IPS-15b (cell line): ENCODE results near the gene PPP1R18.
"Not testable (repeated sequence)": the region's sequence is repeated elsewhere in the genome, so short reads cannot be mapped to it uniquely, and the experiment has no call there.

Experiments used
- H3K27me3 ChIP-seq: one replicate; pipeline ENCODE4 v1.6.1; 2013; ENCODE audit warnings: low read length; ENCODE audit not compliant: control insufficient read depth, insufficient read depth
- H3K36me3 ChIP-seq: one replicate; pipeline ENCODE4 v1.6.1; 2013; ENCODE audit warnings: low read length; ENCODE audit not compliant: control insufficient read depth, insufficient read depth
- H3K4me1 ChIP-seq: one replicate; pipeline ENCODE4 v1.6.1; 2013; ENCODE audit warnings: mild to moderate bottlenecking, low read length; ENCODE audit not compliant: control insufficient read depth, insufficient read depth
- H3K4me3 ChIP-seq: one replicate; pipeline ENCODE4 v1.5.1; 2013; ENCODE audit warnings: low read depth, low read length
- H3K9ac ChIP-seq: one replicate; pipeline ENCODE4 v1.6.1; 2013; ENCODE audit warnings: low read depth, mild to moderate bottlenecking, low read length
- H3K9me3 ChIP-seq: one replicate; pipeline ENCODE4 v1.6.1; 2013; ENCODE audit warnings: mild to moderate bottlenecking, low read length; ENCODE audit not compliant: control insufficient read depth, insufficient read depth

Gene PPP1R18

DNA sequence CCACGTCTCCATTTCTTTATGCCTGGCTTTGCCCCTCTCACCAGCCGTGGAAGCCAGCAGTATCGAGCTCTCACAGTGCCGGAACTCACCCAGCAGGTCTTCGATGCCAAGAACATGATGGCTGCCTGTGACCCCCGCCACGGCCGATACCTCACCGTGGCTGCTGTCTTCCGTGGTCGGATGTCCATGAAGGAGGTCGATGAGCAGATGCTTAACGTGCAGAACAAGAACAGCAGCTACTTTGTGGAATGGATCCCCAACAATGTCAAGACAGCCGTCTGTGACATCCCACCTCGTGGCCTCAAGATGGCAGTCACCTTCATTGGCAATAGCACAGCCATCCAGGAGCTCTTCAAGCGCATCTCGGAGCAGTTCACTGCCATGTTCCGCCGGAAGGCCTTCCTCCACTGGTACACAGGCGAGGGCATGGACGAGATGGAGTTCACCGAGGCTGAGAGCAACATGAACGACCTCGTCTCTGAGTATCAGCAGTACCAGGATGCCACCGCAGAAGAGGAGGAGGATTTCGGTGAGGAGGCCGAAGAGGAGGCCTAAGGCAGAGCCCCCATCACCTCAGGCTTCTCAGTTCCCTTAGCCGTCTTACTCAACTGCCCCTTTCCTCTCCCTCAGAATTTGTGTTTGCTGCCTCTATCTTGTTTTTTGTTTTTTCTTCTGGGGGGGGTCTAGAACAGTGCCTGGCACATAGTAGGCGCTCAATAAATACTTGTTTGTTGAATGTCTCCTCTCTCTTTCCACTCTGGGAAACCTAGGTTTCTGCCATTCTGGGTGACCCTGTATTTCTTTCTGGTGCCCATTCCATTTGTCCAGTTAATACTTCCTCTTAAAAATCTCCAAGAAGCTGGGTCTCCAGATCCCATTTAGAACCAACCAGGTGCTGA lies 37.6 kb upstream of the PPP1R18 start:
- not testable (repeated sequence) for H3K4me3 ChIP-seq, H3K27me3 ChIP-seq

DNA sequence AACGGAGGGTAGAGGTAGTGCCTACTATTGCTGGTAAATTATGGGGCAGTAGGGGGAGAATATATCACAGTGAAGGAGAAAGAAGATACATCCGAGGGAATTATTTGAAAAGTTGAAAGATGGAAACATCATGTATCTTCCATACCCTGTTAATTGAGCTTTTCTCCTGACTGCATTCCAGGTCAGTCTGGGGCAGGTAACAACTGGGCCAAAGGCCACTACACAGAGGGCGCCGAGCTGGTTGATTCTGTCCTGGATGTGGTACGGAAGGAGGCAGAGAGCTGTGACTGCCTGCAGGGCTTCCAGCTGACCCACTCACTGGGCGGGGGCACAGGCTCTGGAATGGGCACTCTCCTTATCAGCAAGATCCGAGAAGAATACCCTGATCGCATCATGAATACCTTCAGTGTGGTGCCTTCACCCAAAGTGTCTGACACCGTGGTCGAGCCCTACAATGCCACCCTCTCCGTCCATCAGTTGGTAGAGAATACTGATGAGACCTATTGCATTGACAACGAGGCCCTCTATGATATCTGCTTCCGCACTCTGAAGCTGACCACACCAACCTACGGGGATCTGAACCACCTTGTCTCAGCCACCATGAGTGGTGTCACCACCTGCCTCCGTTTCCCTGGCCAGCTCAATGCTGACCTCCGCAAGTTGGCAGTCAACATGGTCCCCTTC lies 36.9 kb upstream of the PPP1R18 start:
- not testable (repeated sequence) for H3K9ac ChIP-seq, H3K4me1 ChIP-seq, H3K9me3 ChIP-seq, H3K27me3 ChIP-seq, H3K4me3 ChIP-seq
- peaks cover 40% of the 10 kb centered on the region for H3K36me3 ChIP-seq

More for the DNA sequence above, 37.6 kb upstream of the PPP1R18 start:
- H3K36me3 ChIP-seq: peaks cover 40% of the 10 kb centered on the region
- not testable (repeated sequence) for H3K9me3 ChIP-seq, H3K4me1 ChIP-seq, H3K9ac ChIP-seq

DNA sequence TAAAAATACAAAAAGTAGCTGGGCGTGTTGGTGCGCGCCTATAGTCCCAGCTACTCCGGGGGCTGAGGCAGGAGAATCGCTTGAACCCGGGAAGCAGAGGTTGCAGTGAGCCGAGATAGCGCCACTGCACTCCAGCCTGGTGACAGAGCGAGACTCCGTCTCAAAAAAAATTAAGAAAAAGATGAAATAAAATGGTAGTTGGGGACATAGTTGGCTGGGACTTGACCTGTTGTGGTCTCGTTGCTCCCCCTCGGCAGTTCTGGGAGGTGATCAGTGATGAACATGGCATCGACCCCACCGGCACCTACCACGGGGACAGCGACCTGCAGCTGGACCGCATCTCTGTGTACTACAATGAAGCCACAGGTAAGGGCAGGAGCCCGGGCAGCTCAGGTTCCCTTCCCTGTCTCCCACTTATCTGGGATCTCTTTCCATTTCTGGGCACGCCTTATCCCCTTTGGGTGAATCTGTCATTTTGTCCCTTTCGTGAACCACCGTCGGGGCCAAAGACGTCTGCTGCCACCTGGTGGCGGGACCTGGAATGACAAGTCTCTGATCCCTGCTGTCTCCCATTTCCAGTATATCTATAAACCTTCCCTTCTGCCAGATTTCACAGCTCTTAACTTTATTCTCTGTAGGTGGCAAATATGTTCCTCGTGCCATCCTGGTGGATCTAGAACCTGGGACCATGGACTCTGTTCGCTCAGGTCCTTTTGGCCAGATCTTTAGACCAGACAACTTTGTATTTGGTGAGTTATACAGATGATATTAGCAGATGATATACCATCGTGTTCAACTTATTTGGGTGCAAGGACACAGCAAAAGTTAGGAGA lies 36.1 kb upstream of the PPP1R18 start:
- no peaks in the 10 kb centered on the region for H3K27me3 ChIP-seq
- peaks cover 5% of the 10 kb centered on the region for H3K4me1 ChIP-seq
- H3K9me3 ChIP-seq: no peaks in the 10 kb centered on the region
- H3K9ac ChIP-seq: no peak overlapping the region
- peak overlapping the region; percentile 97 for H3K4me3 ChIP-seq
- peaks cover 36% of the 10 kb centered on the region for H3K36me3 ChIP-seq

- peaks cover 36% of the 10 kb centered on the region for H3K36me3 ChIP-seq
- H3K9ac ChIP-seq: peak overlapping the region; percentile 97
- H3K4me3 ChIP-seq: peak overlapping the region; percentile 97
- not testable (repeated sequence) for H3K4me1 ChIP-seq, H3K9me3 ChIP-seq, H3K27me3 ChIP-seq
These were observed 35.5 kb upstream of the PPP1R18 start for GRCh38 chr6:30722025-30722279.

DNA sequence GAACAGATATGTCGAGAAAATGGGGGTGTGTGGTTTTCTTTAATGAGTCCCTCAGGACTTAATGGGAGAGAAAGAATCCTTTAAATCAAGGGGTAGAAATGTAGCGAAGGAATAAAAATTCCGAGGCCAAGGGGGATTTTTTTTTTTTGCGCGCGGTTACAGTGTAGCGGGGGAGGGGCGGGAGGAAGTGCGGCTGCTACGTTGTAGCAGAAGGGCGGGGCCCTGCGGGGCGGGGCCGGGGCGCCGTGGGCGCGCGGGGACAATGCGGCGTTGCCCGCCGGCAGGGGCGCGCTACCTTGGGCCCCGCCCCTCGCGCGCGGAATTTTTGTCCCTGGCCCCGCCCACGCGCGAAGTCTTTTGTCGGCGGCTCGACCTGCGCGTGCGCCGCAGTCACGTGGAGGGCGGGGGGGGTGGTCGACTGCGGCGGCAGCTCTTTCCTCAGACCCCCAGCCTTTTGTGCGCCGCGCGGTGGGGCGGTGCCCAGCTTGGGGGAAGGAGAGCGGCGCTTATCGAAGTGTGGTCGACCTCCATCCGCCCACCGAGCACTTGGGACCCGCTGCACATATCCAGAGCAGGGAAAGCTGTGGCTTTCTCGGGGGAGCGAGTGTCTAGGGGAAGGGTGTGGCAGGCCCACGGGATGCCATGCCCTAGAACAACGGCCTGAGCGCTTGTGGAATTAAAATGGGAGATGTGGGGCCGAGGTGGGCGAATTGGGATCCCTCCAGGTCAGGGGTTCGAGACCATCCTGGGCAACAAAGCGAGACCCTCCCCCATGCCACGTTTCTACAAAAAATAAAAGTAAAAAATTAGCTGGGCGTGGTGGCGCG lies 35.0 kb upstream of the PPP1R18 start:
- H3K9me3 ChIP-seq: no peaks in the 10 kb centered on the region
- H3K4me1 ChIP-seq: peaks cover 5% of the 10 kb centered on the region
- H3K27me3 ChIP-seq: no peaks in the 10 kb centered on the region
- H3K36me3 ChIP-seq: peaks cover 36% of the 10 kb centered on the region
- H3K9ac ChIP-seq: peak overlapping the region; percentile 99
- H3K4me3 ChIP-seq: peak overlapping the region; percentile 97

GRCh38 chr6:30720738-30721197 lies 34.3 kb upstream of the PPP1R18 start:
- Histone ChIP-seq H3K4me1 (peaks cover 5% of the 10 kb centered on the region), H3K36me3 (peaks cover 36% of the 10 kb centered on the region), H3K9ac (peak overlapping the region; percentile 99), H3K4me3 (peak overlapping the region; percentile 93), H3K27me3 (no peaks in the 10 kb centered on the region), H3K9me3 (no peaks in the 10 kb centered on the region)

GRCh38 chr6:30719791-30720737 lies 33.6 kb upstream of the PPP1R18 start, which contains the start of gene TUBB:
Gene TUBB, plus strand, starts transcription at chr6:30720352. Its CDS starts 155 bp downstream, at chr6:30720507.
- H3K36me3 ChIP-seq: peaks cover 36% of the 10 kb centered on the region
- H3K27me3 ChIP-seq: no peaks in the 10 kb centered on the region
- H3K4me1 ChIP-seq: peaks cover 5% of the 10 kb centered on the region
- H3K4me3 ChIP-seq: peak within 1 kb of the TSS; percentile 93
- no peaks in the 10 kb centered on the region for H3K9me3 ChIP-seq
- H3K9ac ChIP-seq: peak within 1 kb of the TSS; percentile 99

- Histone ChIP-seq H3K4me3 (peak overlapping the region; percentile 71), H3K9ac (peak overlapping the region; percentile 84), H3K4me1 (peaks cover 5% of the 10 kb centered on the region), H3K36me3 (peaks cover 29% of the 10 kb centered on the region), H3K9me3 (no peaks in the 10 kb centered on the region), H3K27me3 (no peaks in the 10 kb centered on the region)
These were observed 32.9 kb upstream of the PPP1R18 start for GRCh38 chr6:30719356-30719755.

DNA sequence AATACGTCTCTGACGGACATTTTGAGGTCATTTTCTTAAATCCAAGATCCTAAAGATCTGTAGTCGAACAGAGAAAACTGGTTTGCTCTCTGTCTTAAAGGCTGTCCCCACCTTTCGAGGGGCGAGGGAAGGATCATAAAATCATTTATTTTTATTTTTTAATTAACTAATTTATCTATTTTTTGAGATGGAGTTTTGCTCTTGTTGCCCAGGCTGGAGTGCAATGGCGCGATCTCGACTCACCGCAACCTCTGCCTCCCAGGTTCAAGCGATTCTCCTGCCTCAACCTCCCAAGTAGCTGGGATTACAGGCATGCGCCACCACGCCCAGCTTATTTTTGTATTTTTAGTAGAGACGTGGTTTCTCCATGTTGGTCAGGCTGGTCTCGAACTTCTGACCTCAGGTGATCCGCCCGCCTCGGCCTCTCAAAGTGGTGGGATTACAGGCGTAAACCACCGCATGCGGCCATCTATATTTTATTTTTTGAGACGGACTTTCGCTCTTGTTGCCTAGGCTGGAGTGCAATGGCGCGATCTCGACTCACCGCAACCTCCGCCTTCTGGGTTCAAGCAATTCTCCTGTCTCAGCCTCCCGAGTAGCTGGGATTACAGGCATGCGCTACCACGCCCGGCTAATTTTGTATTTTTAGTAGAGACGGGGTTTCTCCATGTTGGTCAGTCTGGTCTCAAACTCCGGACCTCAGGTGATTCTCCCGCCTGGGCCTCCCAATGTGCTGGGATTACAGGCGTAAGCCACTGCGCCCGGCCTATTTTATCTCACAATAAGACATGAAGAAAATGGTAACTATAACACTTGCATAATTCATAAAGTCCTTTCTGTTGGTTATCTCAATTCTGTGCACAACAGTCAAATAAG lies 31.6 kb upstream of the PPP1R18 start:
- peak overlapping the region; percentile 86 for H3K4me3 ChIP-seq
- H3K27me3 ChIP-seq, H3K9me3 ChIP-seq, H3K4me1 ChIP-seq: not testable (repeated sequence)
- peaks cover 23% of the 10 kb centered on the region for H3K36me3 ChIP-seq
- H3K9ac ChIP-seq: peak overlapping the region; percentile 89
